ENCODE results near the gene BCCIP.

- TF ChIP-seq CTCF (IDR thresholded peaks at IDR 0.05), result no peak
- no peak for TF ChIP-seq POLR2A (IDR thresholded peaks at IDR 0.05)
Measured at GRCh38 chr10:125840406-125840805, 17.1 kb downstream of the BCCIP start.

All from esophagus squamous epithelium (tissue), 4 donors.